ENCODE measurements around the gene NAV2.

Gene NAV2

DNA sequence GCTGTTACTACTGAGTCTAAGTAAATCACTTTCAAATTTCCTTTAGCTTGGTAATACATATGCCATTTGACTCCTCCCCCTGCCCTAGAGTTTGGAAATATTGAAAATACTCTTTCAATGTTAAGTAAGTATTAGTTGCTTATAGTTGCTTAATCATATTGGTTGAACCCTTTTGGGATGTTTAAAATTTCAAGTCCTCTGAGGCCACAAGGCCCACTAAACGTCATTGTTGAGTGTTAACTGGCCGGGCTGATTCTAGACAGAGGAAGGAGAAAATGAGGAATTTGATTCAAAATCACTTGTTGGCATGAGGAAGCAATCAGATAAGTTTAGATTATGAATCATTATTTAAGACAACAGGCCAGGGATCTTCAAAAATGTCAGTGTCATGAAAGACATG lies 8.5 kb downstream of the NAV2 start:
- DNase-seq = no peak

- no peak for DNase-seq
These were observed 10.1 kb downstream of the NAV2 start for GRCh38 chr11:19722702-19723101.

GRCh38 chr11:19723572-19724342 lies 11.1 kb downstream of the NAV2 start:
- no peak for DNase-seq

GRCh38 chr11:19724765-19725164 lies 12.1 kb downstream of the NAV2 start:
- DNase-seq = no peak

DNA sequence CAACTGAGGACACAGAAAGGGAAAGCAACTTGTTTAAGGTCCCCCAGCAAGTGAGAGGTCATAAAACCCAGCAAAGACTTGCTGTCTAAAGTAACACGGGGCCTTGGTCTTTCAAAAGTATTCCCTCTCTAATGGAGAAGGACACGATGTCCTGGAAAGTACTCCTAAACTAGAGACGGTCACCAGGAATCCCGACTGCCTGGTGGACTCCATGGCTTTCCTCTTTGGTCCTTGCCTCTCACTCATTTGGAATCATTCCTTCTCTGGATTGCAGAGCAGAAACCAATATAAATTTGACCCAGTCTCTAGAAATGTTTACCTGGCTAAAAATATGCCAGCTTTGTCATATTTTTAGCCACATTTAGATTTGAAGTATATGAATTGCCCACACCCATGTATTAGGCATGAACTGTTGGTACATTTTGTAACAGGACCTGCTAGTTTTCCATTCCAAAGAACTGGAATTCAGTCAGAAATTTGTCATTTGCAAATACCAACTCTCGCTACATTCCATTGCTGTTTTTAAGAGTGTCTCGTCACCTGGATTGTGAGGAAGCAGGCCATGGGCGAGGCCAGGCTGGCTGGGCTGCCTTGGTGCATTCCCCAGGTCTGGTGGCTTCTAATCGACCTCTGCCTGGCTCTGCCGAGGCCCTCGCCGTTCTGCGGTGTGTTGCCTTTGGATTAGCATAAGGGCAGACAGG lies 12.9 kb downstream of the NAV2 start:
- DNase-seq = no peak

GRCh38 chr11:19727246-19727645 lies 14.6 kb downstream of the NAV2 start:
- no peak for DNase-seq

DNA sequence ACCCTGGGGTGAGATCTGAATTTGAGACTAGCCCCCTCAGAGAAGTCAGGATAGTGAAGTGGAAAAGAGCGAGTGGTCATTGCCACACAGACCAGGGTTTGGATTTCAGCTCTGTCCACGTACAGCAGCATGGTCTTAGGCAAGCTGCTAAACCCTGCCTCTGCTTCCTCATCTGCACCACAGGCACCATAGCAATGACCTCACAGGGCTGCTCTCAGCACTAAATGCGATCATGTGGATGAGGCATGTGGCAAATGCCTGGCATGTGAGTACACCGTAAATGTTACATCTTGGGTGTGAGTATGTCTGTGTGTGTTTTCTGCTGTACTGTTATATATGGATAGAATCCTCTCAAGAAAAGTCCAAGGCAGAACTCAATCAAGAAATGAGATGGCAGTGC lies 15.8 kb downstream of the NAV2 start:
- no peak for DNase-seq

- no peak for DNase-seq
These were observed 16.5 kb downstream of the NAV2 start for GRCh38 chr11:19729141-19729540.

DNA sequence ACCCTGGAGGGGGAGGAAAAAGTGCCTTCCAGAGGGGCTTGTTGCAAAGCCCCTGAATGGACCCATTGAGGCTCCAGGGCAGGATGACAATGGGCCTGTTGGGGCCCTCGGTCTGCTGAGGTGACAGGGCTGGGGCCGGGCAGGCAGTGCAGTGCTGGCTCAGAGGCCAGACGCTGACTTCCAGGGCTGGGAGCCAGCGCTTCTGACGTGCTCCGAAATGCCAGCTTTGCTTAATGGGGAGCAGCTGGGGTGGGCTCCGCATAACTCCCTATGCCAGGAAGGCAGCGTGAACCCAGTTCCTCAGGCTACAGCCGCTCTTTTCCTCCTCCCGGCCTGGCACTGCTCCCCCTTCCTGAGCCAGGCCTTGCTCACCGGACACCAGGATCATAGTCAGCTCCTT lies 17.7 kb downstream of the NAV2 start:
- DNase-seq = no peak

DNA sequence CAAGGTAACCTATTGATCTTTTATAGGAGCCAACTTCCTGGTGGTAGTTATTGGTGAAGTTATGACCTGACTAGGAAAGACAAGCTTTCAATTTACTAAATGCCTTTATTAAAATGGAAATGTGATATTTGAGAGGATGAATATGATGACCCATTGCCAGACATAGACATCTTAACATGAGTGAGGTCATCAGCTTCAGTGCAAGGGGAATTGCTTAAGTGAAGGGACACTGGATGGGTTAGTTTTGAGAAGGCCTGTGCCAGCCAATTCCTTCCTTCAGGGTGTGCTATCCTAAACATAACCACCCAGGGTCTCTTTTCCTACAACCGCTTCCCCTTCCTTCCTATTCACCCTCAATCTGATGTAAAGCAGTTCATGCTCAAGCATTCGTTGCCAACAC lies 21.5 kb downstream of the NAV2 start:
- no peak for DNase-seq

GRCh38 chr11:19735157-19735908 lies 22.7 kb downstream of the NAV2 start:
- no peak for DNase-seq

- no peak for DNase-seq
These were observed 23.4 kb downstream of the NAV2 start for GRCh38 chr11:19735909-19736498.

GRCh38 chr11:19736831-19737230 lies 24.2 kb downstream of the NAV2 start:
- DNase-seq = no peak

- DNase-seq = no peak
These were observed 24.9 kb downstream of the NAV2 start for GRCh38 chr11:19737575-19737974.

DNA sequence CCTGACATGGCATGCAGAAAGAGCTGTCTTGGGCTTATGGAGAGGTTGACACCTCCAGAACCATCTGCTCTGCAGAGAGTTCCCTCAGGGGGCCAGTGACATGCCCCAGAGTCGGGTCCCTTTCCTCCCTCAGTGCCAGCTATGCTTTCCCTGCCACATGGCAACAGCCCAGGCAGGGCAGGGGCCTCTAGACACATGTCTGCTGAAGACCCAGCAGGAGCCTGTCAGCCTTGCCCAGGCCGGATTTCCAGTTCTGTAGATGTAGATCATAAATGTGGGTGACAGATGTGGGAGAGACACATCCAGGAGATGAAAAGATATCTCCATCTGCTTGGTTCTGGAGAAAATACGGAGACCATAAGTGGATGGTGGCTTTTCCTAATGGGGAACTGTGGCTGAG lies 25.5 kb downstream of the NAV2 start:
- DNase-seq = no peak

DNA sequence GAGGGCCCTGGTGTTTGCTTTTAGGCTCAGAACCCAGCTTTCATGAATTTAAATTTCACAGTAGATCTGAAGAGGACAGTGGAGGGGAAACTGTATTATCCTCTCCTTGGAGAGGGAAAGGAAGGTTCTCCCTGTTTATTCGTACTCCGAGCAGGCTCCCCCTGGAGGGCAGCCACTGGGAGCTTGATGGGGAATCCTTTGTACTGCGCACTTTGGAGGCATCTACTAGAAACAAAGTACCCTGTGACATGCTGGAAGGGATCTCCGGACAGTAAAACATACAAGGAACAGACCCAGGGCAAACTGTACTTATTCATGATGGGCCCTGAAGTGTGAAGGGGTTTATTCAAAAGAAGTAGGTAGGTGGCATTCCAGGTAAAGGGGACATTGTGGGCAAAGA lies 27.2 kb downstream of the NAV2 start:
- no peak for DNase-seq

- DNase-seq = no peak
These were observed 27.9 kb downstream of the NAV2 start for GRCh38 chr11:19740586-19740985.

DNA sequence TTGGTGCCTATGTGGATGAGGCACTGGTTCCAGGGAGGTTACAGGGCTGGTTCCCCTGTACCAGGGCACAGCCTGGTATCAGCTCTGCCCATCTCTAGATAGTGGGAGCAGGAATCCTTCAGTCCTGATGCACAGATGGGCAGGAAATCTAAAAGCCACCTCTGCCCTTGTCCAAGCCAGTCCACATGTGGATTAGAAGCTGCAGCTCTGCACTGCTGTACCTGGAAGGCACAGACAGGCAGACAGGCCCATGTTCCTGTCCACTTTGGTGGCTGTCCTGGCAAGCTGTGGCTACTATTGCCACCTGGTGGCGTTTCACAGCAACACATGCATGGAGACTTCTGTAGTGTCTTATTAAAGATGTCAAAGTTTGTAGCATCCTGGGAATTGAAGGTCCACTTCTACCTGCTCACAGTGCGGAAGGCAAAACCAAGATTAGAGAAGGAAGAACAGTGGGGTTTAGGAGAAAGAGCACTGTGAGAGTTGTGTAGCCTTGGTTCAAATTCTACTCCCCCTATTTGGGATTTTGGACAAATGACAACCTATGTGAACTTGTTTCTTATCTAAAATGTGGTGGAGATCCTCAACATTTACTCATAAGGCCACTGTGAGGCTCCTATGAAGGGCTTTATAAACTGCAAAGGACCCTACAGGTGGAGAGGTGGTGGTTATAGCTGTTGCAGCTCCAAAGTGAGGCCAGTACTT lies 30.1 kb downstream of the NAV2 start:
- DNase-seq = peak; percentile 22 to 35

DNA sequence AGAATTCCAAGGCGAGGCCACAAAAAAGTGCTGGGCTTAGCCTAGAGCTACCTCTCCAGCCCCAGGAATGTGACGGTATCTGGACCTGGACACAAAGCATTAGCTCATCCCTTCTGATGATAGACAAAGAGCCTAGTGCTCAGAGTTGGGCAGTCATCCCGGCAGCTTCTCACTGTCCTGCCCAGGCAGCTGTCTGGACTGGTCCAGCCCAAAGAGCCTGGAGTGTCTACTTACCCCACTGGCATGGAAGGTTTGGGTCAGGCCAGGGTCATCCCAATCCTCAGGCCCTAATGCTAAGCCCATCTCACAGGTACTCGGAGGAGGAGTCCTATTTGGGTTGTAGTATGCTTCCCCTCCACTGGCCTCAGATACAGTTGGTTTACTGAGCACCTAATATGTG lies 31.0 kb downstream of the NAV2 start:
- DNase-seq = no peak

GRCh38 chr11:19744130-19744529 lies 31.5 kb downstream of the NAV2 start:
- DNase-seq = no peak

- no peak for DNase-seq
These were observed 33.4 kb downstream of the NAV2 start for GRCh38 chr11:19746086-19746485.

GRCh38 chr11:19747634-19748033 lies 35.0 kb downstream of the NAV2 start:
- DNase-seq = no peak

- no peak for DNase-seq
These were observed 38.4 kb downstream of the NAV2 start for GRCh38 chr11:19751055-19751454.

Measured in AML-193 (cell line).